K562 (cell line): ENCODE data around the gene SPTLC2. TPM values are rescaled to one million over a fixed set of nuclear protein-coding genes. Genes with fewer than 3 reads are reported as not detected.
A peak's percentile ranks its signal among the peaks of the same experiment; 100 is the strongest.

ENCODE experiments used
- ARID1B ChIP-seq: fragments of 450-650 bp; IDR thresholded peaks from 2 replicates; pipeline ENCODE4 v1.6.1; 2016; ENCODE audit warnings: antibody characterized with exemption, mild to moderate bottlenecking, inconsistent platforms
- DMBX1 ChIP-seq: fragments of 250-450 bp; sonication (Bioruptor Pico); IDR thresholded peaks from 2 replicates; pipeline ENCODE4 v1.8.0; 2022; ENCODE audit warnings: inconsistent platforms, mild to moderate bottlenecking, moderate library complexity, borderline replicate concordance
- EHMT2 ChIP-seq: fragments of 450-650 bp; IDR thresholded peaks from 2 replicates; pipeline ENCODE4 v1.6.1; 2018; ENCODE audit warnings: antibody characterized with exemption
- GTF2E2 ChIP-seq: fragments of 200-800 bp; sonication (Bioruptor generic); IDR thresholded peaks from 2 replicates; pipeline ENCODE4 v1.6.1; 2016; ENCODE audit warnings: missing genetic modification characterization, missing compliant biosample characterization
- HCFC1 ChIP-seq: IDR thresholded peaks from 2 replicates; pipeline ENCODE4 v1.6.1; 2012; ENCODE audit warnings: low read depth, low read length, improper control_type of control experiment
- MCM3 ChIP-seq: fragments of 450-650 bp; IDR thresholded peaks from 2 replicates; pipeline ENCODE4 v1.6.1; 2016
- MXI1 ChIP-seq: IDR thresholded peaks from 2 replicates; pipeline ENCODE4 v1.6.1; 2011; ENCODE audit warnings: low read depth, mild to moderate bottlenecking, improper control_type of control experiment, low read length
- MYBL2 ChIP-seq, 2 experiments: fragments of 450-650 bp in 1 of 2; sonication (generic) in 1 of 2; formaldehyde crosslinking in 1 of 2; IDR thresholded peaks; 2 replicates each; pipeline versions ENCODE4 v1.6.1 to v1.8.1; 2017 to 2022; ENCODE audit warnings: borderline replicate concordance in 1 of 2, inconsistent platforms in 1 of 2, low read depth in 1 of 2, mild to moderate bottlenecking in 1 of 2, missing genetic modification reagents in 1 of 2, moderate library complexity in 1 of 2
- NELFE ChIP-seq: IDR thresholded peaks from 2 replicates; pipeline ENCODE4 v1.6.1; 2011; ENCODE audit warnings: mild to moderate bottlenecking; ENCODE audit not compliant: insufficient read depth, insufficient read length
- OTX1 ChIP-seq: fragments of 450-650 bp; formaldehyde crosslinking; IDR thresholded peaks from 2 replicates; pipeline ENCODE4 v1.4.0; 2022; ENCODE audit warnings: mild to moderate bottlenecking
- ZBTB1 ChIP-seq: sonication (generic); formaldehyde crosslinking; IDR thresholded peaks from 2 replicates; pipeline ENCODE4 v1.8.1; 2023; ENCODE audit warnings: missing genetic modification reagents, low read depth, mild to moderate bottlenecking, borderline replicate concordance
- ZFX ChIP-seq: sonication (generic); formaldehyde crosslinking; IDR thresholded peaks from 2 replicates; pipeline ENCODE4 v1.8.0; 2022; ENCODE audit warnings: mild to moderate bottlenecking, missing genetic modification reagents, moderate library complexity
- ZNF140 ChIP-seq: fragments of 250-450 bp; sonication (Bioruptor Pico); IDR thresholded peaks from 2 replicates; pipeline ENCODE4 v1.8.0; 2021; ENCODE audit warnings: moderate library complexity, mild to moderate bottlenecking, inconsistent platforms
- ZNF143 ChIP-seq: sonication (generic); formaldehyde crosslinking; IDR thresholded peaks from 2 replicates; pipeline ENCODE4 v1.9.0; 2022; ENCODE audit warnings: mild to moderate bottlenecking, missing genetic modification reagents
- ZNF197 ChIP-seq: fragments of 200-800 bp; sonication (Bioruptor generic); IDR thresholded peaks from 2 replicates; pipeline ENCODE4 v1.6.1; 2016; ENCODE audit warnings: low read depth, missing genetic modification characterization, missing compliant biosample characterization
- ZNF445 ChIP-seq: fragments of 250-450 bp; sonication (Bioruptor Pico); IDR thresholded peaks from 2 replicates; pipeline ENCODE4 v1.4.0; 2020; ENCODE audit warnings: low read depth, mild to moderate bottlenecking, moderate library complexity
- polyA plus RNA-seq, 8 experiments: library from polyadenylated mRNA; depleted of rRNA in 4 of 8; stranded (reverse) in 5 of 8; unstranded in 3 of 8; fragments of >200 nt; fragmentation: Nextera tagmentation in 2 of 8; fragmentation: Illumina TruSeq in 1 of 8; extraction: Ambion mirVana in 2 of 8; extraction: Trizol in 1 of 8; gene quantifications; 2 replicates each; pipeline versions ENCODE4 v1.2.1 to v1.2.3, GENCODE V29; 2011 to 2014; ENCODE audit warnings: inconsistent platforms in 1 of 8, missing spikeins in 1 of 8
- total RNA-seq, 7 experiments: library from RNA; depleted of rRNA in 6 of 7; stranded (reverse); fragments of >200 nt in 6 of 7; fragmentation: Illumina TruSeq in 2 of 7; extraction: Trizol in 2 of 7; gene quantifications; 2 replicates each; pipeline versions ENCODE4 v1.2.1 to v1.2.3, GENCODE V29; 2011 to 2021; ENCODE audit warnings: low replicate concordance in 1 of 7
- TF ChIP-seq, protein P1 (sequence below): sonication (generic); formaldehyde crosslinking; IDR thresholded peaks from 2 replicates; pipeline ENCODE4 v1.8.0; 2023; ENCODE audit warnings: mild to moderate bottlenecking, missing genetic modification reagents
- TF ChIP-seq, protein P2 (sequence below): fragments of 450-650 bp; formaldehyde crosslinking; IDR thresholded peaks from 2 replicates; pipeline ENCODE4 v1.4.0; 2020; ENCODE audit warnings: mild to moderate bottlenecking, mixed read lengths
- TF ChIP-seq, protein P3 (sequence below), 2 experiments: fragments of 450-650 bp; IDR thresholded peaks; 2 replicates each; pipeline ENCODE4 v1.6.1; 2016
- TF ChIP-seq, protein P4 (sequence below): fragments of 450-650 bp; IDR thresholded peaks from 2 replicates; pipeline ENCODE4 v1.6.1; 2017; ENCODE audit warnings: mild to moderate bottlenecking, moderate library complexity

The SPTLC2 gene
- total and polyA plus RNA-seq, 9 of the 15 experiments (the other 6 are each of a cell fraction or from before 2014, with no cell fraction given): 4.5 to 30.4 (median 14.0) TPM

DNA sequence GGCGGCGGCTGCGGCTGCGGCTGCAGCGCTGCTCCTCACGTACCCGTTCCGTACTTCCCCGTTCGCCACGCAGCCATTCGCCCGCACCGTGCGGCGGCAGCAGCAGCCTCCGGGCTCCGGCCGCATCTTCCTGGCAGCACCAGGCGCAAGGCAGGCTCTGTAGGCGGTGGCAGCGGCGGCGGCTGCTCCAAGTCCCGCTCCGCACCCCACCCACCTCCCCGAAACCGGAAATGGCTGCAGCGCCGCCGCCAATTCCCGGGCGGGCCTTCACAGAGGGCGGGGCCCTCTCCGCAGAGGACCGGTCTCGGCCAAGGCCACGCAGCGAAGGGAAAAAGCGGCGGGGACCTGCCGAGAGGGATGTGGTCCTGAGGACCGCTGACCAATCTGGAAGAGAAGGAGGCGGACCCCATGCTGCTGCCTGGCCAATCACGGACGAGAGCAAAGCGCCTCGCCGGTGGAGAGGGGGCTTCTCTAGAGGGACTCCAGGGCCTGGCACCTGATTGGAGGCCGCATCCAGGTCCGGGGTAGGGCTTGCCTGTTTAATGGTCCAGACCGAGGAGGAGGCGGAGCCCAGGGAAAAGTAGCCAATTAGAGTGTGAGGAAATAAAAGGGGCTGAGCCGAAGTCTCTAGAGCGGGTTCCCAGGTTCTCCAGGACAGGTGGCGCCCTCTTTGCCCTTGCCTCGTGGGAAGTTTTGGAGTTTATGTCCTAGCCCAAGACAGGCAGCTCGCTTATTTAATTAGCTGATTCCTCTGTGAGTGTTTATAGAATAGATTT is at the start of gene SPTLC2 (continued):
- TF ChIP-seq, protein P1, sequence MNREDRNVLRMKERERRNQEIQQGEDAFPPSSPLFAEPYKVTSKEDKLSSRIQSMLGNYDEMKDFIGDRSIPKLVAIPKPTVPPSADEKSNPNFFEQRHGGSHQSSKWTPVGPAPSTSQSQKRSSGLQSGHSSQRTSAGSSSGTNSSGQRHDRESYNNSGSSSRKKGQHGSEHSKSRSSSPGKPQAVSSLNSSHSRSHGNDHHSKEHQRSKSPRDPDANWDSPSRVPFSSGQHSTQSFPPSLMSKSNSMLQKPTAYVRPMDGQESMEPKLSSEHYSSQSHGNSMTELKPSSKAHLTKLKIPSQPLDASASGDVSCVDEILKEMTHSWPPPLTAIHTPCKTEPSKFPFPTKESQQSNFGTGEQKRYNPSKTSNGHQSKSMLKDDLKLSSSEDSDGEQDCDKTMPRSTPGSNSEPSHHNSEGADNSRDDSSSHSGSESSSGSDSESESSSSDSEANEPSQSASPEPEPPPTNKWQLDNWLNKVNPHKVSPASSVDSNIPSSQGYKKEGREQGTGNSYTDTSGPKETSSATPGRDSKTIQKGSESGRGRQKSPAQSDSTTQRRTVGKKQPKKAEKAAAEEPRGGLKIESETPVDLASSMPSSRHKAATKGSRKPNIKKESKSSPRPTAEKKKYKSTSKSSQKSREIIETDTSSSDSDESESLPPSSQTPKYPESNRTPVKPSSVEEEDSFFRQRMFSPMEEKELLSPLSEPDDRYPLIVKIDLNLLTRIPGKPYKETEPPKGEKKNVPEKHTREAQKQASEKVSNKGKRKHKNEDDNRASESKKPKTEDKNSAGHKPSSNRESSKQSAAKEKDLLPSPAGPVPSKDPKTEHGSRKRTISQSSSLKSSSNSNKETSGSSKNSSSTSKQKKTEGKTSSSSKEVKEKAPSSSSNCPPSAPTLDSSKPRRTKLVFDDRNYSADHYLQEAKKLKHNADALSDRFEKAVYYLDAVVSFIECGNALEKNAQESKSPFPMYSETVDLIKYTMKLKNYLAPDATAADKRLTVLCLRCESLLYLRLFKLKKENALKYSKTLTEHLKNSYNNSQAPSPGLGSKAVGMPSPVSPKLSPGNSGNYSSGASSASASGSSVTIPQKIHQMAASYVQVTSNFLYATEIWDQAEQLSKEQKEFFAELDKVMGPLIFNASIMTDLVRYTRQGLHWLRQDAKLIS (CRISPR knock-in tag): no peak
- TF ChIP-seq, protein P2, sequence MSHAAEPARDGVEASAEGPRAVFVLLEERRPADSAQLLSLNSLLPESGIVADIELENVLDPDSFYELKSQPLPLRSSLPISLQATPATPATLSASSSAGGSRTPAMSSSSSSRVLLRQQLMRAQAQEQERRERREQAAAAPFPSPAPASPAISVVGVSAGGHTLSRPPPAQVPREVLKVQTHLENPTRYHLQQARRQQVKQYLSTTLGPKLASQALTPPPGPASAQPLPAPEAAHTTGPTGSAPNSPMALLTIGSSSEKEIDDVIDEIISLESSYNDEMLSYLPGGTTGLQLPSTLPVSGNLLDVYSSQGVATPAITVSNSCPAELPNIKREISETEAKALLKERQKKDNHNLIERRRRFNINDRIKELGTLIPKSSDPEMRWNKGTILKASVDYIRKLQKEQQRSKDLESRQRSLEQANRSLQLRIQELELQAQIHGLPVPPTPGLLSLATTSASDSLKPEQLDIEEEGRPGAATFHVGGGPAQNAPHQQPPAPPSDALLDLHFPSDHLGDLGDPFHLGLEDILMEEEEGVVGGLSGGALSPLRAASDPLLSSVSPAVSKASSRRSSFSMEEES (CRISPR knock-in tag): no peak
- TF ChIP-seq MXI1 (no peak), DMBX1 (CRISPR knock-in tag) (no peak), ZNF140 (CRISPR knock-in tag) (no peak), GTF2E2 (tag) (no peak), ZFX (CRISPR knock-in tag) (0 out of 2 replicates have a peak, but pooled peaks have one; percentile 56), EHMT2 (no peak), ARID1B (no peak), ZBTB1 (no peak), ZNF143 (no peak), HCFC1 (peak; percentile 4; the same call in 1 of the 2 replicates), ZNF445 (CRISPR knock-in tag) (no peak), ZNF197 (CRISPR knock-in tag) (no peak), MYBL2 (IDR thresholded peaks at IDR 0.05; ENCODE audit: low read depth) (no peak), MYBL2 (CRISPR knock-in tag; IDR thresholded peaks at IDR 0.05; ENCODE audit: borderline replicate concordance) (no peak), OTX1 (CRISPR knock-in tag) (no peak), NELFE (no peak), MCM3 (no peak)
- TF ChIP-seq, protein P3, sequence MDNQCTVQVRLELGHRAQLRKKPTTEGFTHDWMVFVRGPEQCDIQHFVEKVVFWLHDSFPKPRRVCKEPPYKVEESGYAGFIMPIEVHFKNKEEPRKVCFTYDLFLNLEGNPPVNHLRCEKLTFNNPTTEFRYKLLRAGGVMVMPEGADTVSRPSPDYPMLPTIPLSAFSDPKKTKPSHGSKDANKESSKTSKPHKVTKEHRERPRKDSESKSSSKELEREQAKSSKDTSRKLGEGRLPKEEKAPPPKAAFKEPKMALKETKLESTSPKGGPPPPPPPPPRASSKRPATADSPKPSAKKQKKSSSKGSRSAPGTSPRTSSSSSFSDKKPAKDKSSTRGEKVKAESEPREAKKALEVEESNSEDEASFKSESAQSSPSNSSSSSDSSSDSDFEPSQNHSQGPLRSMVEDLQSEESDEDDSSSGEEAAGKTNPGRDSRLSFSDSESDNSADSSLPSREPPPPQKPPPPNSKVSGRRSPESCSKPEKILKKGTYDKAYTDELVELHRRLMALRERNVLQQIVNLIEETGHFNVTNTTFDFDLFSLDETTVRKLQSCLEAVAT (IDR thresholded peaks at IDR 0.05): no peak
- TF ChIP-seq, protein P4, sequence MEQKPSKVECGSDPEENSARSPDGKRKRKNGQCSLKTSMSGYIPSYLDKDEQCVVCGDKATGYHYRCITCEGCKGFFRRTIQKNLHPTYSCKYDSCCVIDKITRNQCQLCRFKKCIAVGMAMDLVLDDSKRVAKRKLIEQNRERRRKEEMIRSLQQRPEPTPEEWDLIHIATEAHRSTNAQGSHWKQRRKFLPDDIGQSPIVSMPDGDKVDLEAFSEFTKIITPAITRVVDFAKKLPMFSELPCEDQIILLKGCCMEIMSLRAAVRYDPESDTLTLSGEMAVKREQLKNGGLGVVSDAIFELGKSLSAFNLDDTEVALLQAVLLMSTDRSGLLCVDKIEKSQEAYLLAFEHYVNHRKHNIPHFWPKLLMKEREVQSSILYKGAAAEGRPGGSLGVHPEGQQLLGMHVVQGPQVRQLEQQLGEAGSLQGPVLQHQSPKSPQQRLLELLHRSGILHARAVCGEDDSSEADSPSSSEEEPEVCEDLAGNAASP: no peak
